Measurements from ENCODE around the gene RFFL. TPM values are rescaled to one million over a fixed set of nuclear protein-coding genes. Genes with fewer than 3 reads are reported as not detected.

The RFFL gene
- polyA plus RNA-seq, 2 of the 4 experiments (the other 2 are of a cell fraction): 22.7 to 35.5 TPM

- TF ChIP-seq MYC (IDR thresholded peaks at IDR 0.05; ENCODE audit: borderline replicate concordance, low read length) (peak; percentile 60; the same call in 1 of the 2 replicates), REST (IDR thresholded peaks at IDR 0.05) (no peak), RNF2 (IDR thresholded peaks at IDR 0.05; ENCODE audit: borderline replicate concordance, low read depth) (no peak), ZFP36 (IDR thresholded peaks at IDR 0.05; ENCODE audit: borderline replicate concordance, partially characterized antibody) (no peak), FOSL2 (IDR thresholded peaks at IDR 0.05) (no peak), FOSL2 (CRISPR knock-in tag; IDR thresholded peaks at IDR 0.05) (no peak), RARB (CRISPR knock-in tag; IDR thresholded peaks at IDR 0.05) (no peak), MAZ (IDR thresholded peaks at IDR 0.05; ENCODE audit: borderline replicate concordance, low read depth, low read length) (no peak), BCL3 (IDR thresholded peaks at IDR 0.05) (no peak), POLR2A (IDR thresholded peaks at IDR 0.05; ENCODE audit: low read length) (no peak), CTCF (IDR thresholded peaks at IDR 0.05) (no peak)
Measured at GRCh38 chr17:35087731-35088355, 24.3 kb upstream of the RFFL start (continued).

GRCh38 chr17:35086931-35087573 is 23.5 kb upstream of the RFFL start:
- POLR2A ChIA-PET: interaction anchor here (0.7 to 2.6 kb wide), 2 partner anchors 9 to 23 kb away, joined by 4 to 21 read pairs; partner anchors contain the start of gene RFFL
- H3K4me2 ChIP-seq: peak overlapping the region; percentile 90
- no peak for ATAC-seq
- TF ChIP-seq FOSL2 (IDR thresholded peaks at IDR 0.05) (no peak), FOSL2 (CRISPR knock-in tag; IDR thresholded peaks at IDR 0.05) (no peak; the same call in 1 of the 2 replicates), CHD2 (IDR thresholded peaks at IDR 0.05; ENCODE audit: low read length, partially characterized antibody) (no peak), HES2 (IDR thresholded peaks at IDR 0.05) (no peak), NR3C1 (IDR thresholded peaks at IDR 0.05) (no peak), KDM5A (IDR thresholded peaks at IDR 0.05) (no peak), FOXS1 (CRISPR knock-in tag; IDR thresholded peaks at IDR 0.05) (peak; percentile 52; the same call in 1 of the 2 replicates), HEYL (CRISPR knock-in tag; IDR thresholded peaks at IDR 0.05) (no peak), NFE2L2 (conservative IDR thresholded peaks at IDR 0.05; ENCODE audit: low read length) (no peak), CTCF (IDR thresholded peaks at IDR 0.05) (no peak), EHMT2 (IDR thresholded peaks at IDR 0.05; ENCODE audit: low read depth) (no peak), MAZ (IDR thresholded peaks at IDR 0.05; ENCODE audit: borderline replicate concordance, low read depth, low read length) (no peak), HOXB13 (CRISPR knock-in tag; IDR thresholded peaks at IDR 0.05; ENCODE audit: low read depth) (0 out of 2 replicates have a peak, but pooled peaks have one; percentile 53), MAX (IDR thresholded peaks at IDR 0.05) (no peak; the same call in 1 of the 2 replicates), REST (IDR thresholded peaks at IDR 0.05) (no peak), HOXB5 (CRISPR knock-in tag; IDR thresholded peaks at IDR 0.05) (0 out of 2 replicates have a peak, but pooled peaks have one; percentile 24)

More at GRCh38 chr17:35086931-35087573, 23.5 kb upstream of the RFFL start:
- DNase-seq (ENCODE audit: low read depth in 1 of 2, low spot score in 1 of 2): peak in 1 of 2 experiments; percentile 75
- H3K9me3 ChIP-seq: no peaks in the 10 kb centered on the region
- 39% methylated on average over 8 of the region's 8 CpGs for WGBS (ENCODE audit: missing lambda C conversion rate)
- H3K4me3 ChIP-seq: peak overlapping the region; percentile 90
- CTCF ChIA-PET: interaction anchor here (0.6 to 2.3 kb wide), 10 partner anchors 20 to 661 kb away, joined by 3 to 20 read pairs (median 4); partner anchors contain the start of genes RAD51D and RFFL
- no peak for FAIRE-seq
- H3K27ac ChIP-seq: peak overlapping the region; percentile 96
- peaks cover 62% of the 10 kb centered on the region for H3K4me1 ChIP-seq
